Glomerular visceral epithelial cell (primary cell): ENCODE data around the gene SLC39A9.
A peak's percentile ranks its signal among the peaks of the same experiment; 100 is the strongest.
"Not testable (repeated sequence)": the region's sequence is repeated elsewhere in the genome, so short reads cannot be mapped to it uniquely, and the experiment has no call there.

ENCODE experiments used
- DNase-seq: peaks from one replicate; pipeline ENCODE4 v3.0.0-alpha.2; 2016; ENCODE audit errors: extremely low spot score

Gene SLC39A9

DNA sequence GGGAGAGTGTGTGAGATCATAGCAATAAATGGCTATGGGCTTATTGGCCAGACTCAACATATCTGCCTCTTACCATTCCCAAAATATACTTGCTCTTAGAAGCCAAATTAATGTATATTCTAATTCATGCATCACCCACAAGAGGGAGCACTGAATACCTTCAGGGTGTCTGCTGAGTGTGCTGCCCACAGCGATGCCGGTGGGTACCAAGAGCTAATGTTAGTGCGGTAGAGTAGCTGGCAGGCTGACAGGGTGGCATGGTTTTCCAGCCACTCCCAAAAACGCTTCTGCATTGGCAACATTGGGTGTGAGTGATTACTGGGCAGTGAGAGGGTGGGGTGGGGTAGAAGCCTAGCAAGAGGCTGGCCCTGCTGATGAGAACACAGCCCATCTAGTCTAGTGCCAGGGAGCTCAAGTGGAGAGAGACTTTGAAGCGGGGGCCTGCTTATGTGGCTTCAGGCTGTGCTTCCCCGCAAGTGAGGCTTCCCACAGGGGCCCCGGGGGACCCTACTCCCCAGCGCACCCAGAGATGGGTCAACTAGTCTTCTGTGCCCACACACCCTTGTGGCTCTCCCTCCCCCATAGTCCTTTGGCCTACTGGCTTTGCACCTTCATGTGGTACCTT lies 76.8 kb downstream of the SLC39A9 start:
- DNase-seq = peak; percentile 31

DNA sequence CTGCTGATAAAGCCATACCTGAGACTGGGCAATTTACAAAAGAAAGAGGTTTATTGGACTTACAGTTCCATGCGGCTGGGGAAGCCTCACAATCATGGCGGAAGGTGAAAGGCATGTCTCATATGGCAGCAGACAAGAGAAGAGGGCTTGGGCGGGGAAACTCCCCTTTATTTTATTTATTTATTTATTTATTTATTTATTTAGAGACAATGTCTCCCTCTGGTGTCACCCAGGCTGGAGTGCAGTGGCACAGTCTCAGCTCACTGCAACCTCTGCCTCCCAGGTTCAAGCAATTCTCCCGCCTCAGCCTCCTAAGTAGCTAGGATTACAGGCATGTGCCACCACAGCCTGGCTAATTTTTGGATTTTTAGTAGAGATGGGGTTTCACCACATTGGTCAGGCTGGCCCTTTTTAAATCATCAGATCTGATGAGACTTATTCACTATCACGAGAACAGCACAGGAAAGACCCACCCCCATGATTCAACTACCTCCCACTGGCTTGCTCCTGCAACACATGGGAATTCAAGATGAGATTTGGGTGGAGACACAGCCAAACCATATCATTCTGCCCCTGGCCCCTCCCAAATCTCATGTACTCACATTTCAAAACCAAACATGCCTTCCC lies 78.4 kb downstream of the SLC39A9 start:
- peak; percentile 10 for DNase-seq

DNA sequence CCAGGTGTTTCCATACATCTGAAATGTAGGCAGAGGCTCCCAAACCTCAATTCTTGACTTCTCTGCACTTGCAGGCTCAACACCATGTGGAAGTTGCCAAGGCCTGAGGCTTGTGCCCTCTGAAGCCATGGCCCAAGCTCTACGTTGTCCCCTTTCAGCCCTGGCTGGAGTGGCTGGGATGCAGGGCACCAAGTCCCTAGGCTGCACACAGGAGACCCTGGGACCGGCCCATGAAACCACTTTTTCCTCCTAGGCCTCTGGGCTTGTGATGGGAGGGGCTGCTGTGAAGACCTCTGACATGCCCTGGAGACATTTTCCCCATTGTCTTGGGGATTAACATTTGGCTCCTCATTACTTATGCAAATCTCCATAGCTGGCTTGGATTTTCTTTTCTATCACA lies 79.6 kb downstream of the SLC39A9 start:
- not testable (repeated sequence) for DNase-seq

DNA sequence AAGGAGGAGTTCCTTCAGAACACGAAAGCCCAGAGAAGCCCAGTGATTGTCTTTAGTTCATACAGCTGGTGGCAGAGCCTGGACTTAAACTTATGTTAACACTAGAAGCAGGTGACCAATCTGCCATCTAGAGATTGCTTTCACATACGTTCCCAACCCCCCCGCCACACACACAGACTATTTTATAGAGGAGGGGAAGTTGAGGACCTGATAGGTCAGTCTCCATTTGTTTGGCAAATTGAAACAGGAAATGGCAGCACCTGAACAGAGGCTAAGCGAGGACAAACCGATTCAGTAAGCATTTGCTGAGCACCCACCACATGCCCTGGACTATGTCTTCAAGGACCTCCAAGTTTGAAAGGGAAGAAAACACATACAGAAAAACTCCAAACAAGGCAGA lies 81.2 kb downstream of the SLC39A9 start:
- DNase-seq = no peak

DNA sequence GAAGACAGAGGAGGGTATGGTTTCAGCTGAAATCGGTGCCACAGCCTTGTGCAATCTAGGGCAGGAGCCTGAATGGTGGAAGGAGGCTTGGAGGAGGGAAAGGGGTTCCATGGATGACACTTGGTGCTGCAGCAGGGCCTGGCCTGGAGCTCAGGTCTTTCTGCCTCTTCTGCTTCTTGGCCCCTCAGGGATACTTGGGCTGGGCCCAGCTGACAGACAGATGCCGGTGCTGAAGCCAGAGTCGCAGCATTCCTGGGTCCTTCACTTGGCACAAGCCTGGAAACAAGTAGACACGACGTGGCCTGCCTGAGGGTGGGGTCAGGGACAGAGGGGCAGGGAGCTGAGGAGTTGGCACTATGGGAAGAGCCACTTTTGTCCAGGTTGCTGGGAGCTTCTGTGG lies 81.6 kb downstream of the SLC39A9 start:
- DNase-seq = no peak

DNA sequence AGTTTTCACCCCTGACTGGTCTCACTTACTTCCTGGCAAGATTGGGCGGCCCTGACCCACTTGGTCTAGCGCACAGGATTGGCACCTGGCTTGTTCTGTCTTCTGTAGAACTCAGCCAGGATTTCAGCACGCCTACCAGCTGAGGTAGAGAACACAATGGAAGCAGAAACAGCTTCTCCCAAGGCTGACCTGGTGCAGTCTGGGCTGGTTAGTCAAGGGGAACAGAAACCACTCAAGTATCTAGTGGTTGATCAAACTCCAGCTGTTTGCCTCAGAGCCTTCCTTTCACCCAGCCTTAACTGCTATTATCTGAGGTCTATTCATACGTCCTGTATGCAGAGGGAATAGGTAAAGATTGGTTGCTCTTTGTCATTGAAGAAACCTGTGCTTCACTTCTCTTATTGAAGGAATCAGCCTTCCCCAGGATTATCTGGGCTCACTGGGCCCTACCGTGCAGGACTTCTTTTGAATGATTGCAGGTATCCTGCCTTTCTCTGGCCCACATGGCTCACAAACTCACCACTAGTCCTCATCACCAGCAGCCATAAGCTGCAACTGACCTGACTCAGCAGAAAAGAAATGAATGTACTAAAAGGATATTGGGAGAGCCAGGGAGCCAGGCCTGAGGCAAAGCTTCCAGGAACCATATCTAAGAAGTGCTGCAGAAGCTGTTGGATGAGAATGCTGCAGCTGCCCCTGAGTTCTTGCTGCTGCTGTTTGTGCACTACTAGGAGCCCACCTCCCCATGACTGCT lies 83.5 kb downstream of the SLC39A9 start:
- peak; percentile 84 for DNase-seq

DNA sequence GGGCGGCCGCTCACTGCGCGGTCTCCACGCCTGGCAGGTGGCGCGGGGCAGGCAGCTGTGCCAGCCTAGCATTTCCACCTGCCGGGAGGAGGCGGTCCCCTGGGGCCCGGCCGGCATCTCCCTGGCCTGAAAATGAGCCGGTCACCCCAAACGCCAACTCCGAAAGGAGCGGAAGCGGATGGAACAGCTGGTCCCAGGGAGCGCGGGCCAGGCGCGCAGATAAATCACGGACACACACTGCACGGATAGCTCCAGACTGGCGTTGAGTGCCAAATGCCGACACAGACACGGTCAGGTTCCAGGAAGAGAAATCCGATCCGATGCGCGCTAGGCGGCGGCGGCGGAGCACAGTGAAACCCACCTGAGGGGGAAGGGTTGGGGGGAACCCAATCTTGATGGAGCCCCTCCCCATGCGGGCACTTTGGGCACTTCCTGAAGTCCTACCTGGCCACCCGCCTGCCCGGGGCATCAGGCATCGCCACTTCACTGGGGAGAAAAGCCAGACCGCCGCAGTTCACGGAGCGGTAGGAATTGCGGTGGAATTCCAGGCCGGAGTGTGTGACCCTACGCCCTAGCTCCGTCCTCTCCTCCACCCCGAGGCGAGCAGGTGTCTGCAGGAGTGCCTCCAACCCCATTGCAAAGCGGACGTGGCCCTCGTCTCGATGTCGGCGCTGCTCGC lies 85.4 kb downstream of the SLC39A9 start:
- no peak for DNase-seq

DNA sequence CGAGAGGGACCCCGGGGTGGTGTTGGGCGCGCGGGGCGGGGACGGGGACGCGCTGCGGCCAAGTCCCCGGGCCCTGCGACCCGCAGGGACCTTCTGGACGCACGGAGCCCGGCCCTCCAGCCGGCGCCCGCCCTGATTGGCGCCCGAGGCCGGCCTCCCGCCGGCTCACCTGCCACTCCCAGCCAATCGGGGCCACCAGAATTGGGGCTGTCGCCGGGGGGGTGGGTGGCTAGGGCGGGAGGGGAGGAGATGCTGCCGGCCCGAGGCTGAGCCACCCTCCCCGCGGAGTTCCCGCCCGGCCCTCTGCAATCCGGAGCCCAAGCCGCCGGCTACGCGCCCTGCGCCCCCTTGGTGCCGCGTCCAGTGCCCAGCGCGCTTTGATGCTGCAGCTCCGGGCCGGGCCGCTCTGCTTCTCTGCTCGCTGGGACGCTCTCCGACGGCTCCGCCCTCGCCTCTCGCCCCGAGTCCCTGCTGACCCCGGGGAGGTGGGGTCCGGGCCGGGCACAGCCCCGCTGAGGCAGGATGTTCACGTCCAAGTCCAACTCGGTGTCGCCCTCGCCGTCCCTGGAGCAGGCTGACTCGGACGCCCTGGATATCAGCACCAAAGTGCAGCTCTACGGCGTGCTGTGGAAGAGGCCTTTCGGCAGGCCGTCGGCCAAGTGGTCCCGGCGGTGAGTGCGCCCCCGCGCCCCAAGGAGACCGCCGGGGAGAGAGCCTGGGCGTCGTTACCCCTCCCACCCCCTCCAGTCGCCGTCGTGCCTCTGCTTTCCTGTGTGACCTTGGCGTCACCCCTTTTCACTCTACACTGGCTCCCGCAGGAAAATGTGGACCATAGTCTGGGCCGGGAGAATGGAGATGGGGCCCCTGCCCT lies 86.2 kb downstream of the SLC39A9 start, which contains the start of gene PLEKHD1:
Gene PLEKHD1 (plus strand): TSS at position 285 of the 871 bp plus-strand sequence. CDS start 238 bp downstream, at position 523.
- no peak for DNase-seq

DNA sequence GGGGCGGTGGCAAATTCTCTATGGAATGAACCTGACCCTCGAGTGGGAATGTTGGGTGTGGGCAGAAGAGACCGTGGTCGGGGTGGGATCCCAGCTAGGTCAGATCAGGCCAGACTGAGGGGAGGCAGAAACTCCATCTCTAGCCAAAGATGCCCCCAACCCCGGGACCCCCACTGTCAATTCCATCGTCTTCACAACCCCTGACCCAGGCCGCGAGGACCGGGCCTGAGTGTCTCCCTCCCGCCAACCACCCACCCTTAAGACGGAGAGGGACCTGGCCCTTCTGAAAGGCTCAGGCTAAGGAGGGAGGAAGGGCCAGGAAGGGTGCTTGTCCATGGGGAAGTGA lies 86.8 kb downstream of the SLC39A9 start:
- no peak for DNase-seq

DNA sequence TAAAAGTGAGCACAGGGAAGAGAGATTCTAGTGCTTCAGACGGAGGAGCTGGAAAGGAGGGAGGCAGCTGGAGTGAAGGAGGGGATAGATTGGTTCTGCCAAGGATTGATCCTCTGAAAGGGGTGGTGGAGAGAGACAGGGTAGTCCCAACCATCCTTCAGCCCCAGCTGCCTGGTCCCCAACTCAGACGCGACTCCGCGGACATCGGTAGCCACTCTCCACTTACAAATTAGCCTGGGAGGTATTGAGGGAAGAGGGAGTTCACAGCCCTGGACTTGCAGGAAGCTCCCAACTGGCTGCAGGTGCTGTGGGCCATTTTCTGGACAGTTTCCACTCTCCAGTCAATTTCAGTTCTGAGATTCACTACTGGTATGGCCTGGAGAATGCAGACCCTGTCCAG lies 87.2 kb downstream of the SLC39A9 start:
- DNase-seq = no peak

DNA sequence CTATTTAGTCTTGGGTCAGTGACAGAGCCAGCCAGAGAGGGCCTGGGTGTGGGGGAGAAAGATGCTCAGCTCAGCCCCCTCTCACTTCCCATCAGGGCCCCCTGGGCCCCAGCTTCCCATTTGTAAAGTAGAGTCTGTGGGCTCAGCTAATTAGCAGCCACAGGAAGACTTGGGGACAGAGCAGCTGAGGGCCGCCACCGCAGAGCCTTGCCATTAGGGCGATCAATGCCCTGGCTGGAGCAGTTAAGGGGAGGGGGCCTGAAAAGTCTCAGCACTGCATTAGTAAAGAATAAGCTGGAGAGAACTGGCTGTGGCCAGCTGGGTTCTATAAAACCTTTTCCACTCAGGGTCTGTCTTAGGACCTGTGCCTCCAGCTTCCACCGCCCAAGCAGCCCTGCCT lies 88.7 kb downstream of the SLC39A9 start:
- DNase-seq = no peak

DNA sequence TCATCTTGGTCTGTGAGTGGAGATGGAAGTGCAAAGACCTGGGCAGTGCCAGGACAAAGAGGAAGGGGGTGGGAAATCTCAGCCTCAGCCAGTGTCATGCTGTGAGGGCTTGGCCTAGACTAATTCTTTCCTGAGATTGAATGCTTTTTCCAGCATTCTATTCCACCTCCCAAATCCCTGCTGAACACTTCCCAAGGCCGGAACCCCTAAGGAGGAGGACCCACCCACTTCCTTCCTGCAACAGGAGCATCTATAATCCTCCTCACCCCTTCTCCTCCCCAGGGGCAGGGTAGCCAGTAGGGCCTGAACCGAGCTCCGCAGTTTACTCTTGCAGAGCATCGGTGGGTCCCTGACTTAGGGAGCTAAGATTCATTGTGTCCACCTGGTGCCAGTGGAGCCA lies 89.3 kb downstream of the SLC39A9 start:
- no peak for DNase-seq

DNA sequence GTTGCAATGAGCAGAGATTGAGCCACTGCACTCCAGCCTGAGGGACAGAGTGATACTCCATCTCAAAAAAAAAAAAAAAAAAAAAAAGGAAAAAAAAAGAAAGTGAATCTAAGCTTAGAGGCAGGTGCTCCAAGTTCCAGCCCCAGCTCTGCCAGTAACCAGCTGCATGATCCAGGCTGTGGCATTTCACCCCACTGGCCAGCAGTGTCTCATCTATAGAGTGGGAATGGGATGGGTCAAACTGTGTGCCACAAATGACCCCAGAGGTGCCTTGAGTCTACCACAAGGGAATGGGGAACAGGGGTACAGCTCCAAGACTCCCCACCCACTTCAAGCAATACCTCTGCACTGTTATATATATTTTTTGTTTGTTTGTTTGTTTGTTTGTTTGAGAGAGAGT lies 91.0 kb downstream of the SLC39A9 start:
- DNase-seq = no peak

DNA sequence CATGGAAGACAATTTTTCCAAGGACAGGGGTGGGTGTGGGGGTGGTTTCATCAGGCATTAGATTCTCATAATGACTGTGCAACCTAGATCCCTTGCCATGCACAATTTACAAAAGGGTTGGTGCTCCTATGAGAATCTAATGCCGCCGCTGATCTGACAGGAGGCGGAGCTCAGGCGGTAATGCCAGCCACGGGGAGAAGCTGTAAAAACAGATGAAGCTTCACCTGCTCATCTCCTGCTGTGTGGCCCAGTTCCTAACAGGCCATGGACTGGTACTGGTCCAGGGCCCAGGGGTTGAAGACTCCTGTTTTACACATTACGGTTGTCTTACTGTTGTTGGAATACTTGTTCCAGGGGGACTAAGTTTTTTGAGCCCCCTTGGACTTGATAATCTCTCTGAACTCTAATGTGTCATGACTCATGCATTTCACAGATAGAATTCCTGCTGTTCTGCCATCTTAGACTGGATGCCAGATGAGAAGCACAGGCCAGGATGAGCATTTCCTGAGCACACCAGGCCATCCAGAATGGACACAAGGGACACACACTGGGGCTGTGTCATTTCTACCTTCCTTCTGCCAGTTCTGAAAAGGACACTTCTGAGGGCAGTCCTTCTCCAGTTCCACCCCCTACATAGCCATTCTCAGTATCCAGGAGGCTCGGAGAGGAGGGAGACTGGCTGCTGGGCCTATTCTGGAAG lies 91.9 kb downstream of the SLC39A9 start:
- no peak for DNase-seq

DNA sequence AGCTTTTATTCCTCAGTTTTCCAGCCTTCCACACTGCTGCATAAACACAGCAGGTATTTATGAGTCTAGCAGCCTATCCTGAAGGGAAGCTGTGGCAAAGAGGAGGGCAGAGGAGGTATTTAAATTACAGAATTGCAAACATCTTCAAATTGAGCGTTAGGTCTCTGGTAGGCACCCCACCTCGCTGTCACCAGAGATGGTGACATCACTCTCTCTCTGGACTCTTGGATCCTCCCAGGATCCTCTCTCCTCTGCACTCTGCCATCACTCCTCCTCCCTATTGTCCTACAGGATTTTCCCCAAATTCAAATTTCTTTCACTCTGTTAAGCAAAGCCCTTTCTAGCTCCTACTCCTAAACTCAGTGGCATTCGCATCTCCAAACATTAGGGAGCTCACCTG lies 92.7 kb downstream of the SLC39A9 start:
- DNase-seq = no peak

DNA sequence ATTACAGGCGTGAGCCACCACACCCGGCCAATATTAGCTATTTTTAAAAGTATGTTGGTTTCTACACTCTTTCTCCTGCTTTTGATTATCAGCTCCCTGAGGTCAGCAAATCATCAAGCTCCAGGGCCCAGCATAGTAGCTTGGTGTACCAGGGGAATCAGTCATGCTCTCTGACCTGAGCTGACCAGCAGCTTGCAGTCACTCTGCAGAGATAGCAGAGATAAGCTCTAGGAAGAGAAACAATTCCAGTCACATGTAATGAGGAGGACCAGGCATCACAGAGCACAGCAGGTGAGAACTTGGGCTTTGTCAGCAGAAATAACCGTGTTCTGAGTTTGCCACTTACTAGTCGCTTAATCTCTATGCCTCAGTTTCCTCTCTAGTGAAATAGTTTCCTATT lies 94.5 kb downstream of the SLC39A9 start:
- DNase-seq = no peak

DNA sequence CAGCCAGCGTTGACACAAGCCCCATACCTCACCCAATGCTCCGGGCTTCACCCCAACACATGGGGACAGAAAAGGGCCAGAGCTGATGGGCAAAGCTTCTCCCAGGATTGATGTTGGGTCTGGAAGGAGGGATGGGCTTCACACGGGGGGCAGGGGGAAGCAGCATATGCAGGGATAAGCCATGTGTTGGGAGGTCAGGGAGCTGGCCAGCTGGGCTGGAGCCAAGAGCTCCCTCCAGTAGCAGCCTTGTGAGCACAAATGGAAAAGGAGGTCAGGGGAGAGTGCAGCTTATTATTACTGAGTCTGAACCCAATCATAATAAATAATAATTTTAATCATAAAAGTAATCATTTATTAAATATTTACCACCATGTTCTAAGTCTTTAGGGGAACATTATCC lies 95.3 kb downstream of the SLC39A9 start:
- DNase-seq = no peak

DNA sequence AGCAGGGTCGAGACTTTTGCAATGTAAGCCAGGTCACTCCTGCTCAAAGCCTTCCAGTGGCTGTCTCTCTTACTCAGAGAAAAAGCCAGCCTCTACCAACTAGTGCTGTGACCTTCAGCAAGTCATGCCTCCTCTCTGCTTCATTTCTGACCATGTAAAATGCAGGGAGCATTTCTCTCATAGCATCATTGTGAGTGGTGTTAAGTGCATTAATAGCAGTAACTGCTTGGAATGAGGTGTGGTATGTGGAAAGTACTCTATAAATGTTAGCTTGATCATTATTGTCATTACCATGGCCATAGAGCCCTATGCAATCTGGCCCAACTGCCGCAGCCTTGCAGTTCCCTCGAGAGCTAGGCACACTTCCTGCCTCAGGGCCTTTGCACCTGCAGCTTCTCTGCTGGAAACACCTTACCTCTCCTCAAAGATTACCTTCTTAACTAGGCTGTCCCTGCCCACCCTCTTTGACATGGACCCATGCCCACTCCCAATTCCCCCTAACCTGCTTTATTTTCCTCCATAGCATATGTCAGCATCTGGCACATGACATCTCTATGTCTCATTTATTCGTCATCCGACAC lies 96.9 kb downstream of the SLC39A9 start:
- no peak for DNase-seq

DNA sequence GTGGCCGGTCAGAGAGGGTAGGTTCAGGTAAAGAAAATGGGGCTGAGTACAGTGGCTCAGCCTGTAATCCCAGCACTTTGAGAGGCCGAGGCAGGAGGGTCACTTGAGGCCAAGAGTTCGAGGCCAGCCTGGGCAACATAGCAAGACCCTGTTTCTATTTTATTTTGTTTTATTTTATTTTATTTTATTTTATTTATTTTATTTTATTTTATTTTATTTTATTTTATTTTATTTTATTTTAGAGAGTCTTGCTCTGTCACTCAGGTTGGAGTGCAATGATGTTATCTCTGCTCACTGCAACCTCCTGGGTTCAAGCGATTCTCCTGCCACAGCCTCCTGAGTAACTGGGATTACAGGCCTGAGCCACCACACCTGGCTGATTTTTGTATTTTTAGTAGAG lies 99.4 kb downstream of the SLC39A9 start:
- not testable (repeated sequence) for DNase-seq

DNA sequence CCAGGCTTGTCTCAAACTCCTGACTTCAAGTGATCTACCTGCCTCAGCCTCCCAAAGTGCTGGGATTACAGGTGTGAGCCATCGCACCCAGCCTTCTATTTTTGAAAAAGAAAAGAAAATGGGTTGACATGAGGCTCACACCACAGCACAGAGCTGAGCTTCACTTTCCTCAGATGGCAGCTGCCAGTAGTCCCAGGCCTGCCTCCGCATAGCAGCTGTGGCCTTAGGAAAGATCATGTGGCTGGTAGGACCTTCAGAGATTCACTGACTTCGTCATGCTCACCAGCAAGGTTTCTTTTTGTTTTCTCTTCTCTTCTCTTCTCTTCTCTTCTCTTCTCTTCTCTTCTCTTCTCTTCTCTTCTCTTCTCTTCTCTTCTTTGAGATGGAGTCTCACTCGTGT lies 99.8 kb downstream of the SLC39A9 start:
- not testable (repeated sequence) for DNase-seq

DNA sequence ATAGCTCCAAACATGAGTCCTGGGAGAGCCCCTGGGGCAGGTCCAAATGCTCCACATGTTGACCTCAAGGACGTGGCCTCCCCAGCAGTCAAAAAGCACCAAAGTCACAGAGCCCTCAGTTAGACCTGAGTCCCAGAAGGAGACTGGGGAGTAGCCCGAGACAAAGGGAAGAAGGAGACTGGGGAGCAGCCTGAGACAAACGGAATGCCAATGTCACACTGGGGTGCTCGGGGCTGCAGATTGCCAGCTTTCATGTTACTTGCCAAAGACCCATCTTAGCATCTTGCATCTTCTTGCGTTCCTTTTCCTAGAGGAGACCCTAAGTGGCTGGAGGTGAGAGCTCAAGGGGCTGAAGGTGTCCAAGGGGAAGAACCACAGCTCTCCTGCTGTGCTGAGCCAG lies 100.9 kb downstream of the SLC39A9 start:
- no peak for DNase-seq
